Measurements from ENCODE around the gene CDH20. TPM values are rescaled to one million over a fixed set of nuclear protein-coding genes. Genes with fewer than 3 reads are reported as not detected.
A peak's percentile ranks its signal among the peaks of the same experiment; 100 is the strongest.

Gene CDH20
- total RNA-seq, 1 experiment from 2014 or later: not detected

GRCh38 chr18:61471541-61471940 lies 138.3 kb downstream of the CDH20 start:
- Histone ChIP-seq H3K4me3 (no peak overlapping the region), H3K4me1 (replicated peaks) (no peaks in the 10 kb centered on the region), H3K36me3 (no peaks in the 10 kb centered on the region), H3K27ac (no peak overlapping the region), H3K9me3 (replicated peaks) (no peaks in the 10 kb centered on the region), H3K27me3 (replicated peaks) (peaks cover 18% of the 10 kb centered on the region)
- DNase-seq (ENCODE audit: low read depth in 1 of 2, low spot score in 2 of 2): no peak

DNA sequence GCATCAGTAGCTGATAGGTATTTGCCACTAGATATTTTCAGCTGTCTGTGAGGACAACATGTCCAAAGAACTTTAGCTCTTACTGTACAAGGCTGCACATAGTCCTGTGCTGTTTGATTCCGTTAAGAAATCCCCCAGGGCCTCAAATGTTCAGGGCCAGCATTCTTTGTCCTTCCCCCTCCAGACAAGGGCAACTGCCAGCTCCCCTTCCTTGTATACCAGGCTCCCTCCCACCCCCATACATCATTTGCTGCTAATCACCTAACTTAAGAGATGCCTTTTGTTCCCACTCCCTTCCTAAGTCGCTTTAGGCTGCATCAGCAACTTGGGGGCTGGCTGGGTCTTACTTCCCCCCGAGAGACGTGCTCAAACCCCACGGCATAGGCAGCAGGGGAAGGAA lies 138.7 kb downstream of the CDH20 start:
- no peak overlapping the region for H3K27ac ChIP-seq
- H3K27me3 ChIP-seq (replicated peaks): peaks cover 18% of the 10 kb centered on the region
- H3K4me3 ChIP-seq: no peak overlapping the region
- no peaks in the 10 kb centered on the region for H3K36me3 ChIP-seq
- no peak for DNase-seq (ENCODE audit: low read depth in 1 of 2, low spot score in 2 of 2)
- no peaks in the 10 kb centered on the region for H3K4me1 ChIP-seq (replicated peaks)
- no peaks in the 10 kb centered on the region for H3K9me3 ChIP-seq (replicated peaks)

GRCh38 chr18:61474341-61474740 lies 141.1 kb downstream of the CDH20 start:
- Histone ChIP-seq H3K4me1 (replicated peaks) (no peaks in the 10 kb centered on the region), H3K36me3 (no peaks in the 10 kb centered on the region), H3K4me3 (no peak overlapping the region), H3K9me3 (replicated peaks) (no peaks in the 10 kb centered on the region), H3K27me3 (replicated peaks) (peaks cover 27% of the 10 kb centered on the region), H3K27ac (no peak overlapping the region)
- no peak for DNase-seq (ENCODE audit: low read depth in 1 of 2, low spot score in 2 of 2)

DNA sequence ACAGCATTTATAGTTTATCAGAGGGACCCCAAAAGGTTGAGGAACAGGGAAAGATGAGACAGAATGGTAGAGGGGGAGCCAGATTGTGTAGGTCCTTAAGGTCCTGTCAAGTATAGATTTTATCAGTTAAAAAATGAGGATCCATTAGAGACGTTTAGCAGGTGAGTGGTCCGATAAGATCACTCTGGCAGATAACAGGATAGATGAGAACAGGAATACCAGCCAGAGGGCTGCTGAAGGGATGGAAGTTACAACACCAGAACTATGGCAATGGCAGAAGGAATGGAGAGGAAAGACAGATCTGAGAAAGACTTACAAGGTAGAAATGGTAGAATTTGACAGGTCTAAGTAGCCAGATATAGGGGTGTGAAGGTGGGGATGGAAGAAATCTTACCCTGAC lies 141.7 kb downstream of the CDH20 start:
- Histone ChIP-seq H3K9me3 (replicated peaks) (no peaks in the 10 kb centered on the region), H3K27ac (no peak overlapping the region), H3K4me3 (no peak overlapping the region), H3K27me3 (replicated peaks) (peaks cover 28% of the 10 kb centered on the region), H3K36me3 (no peaks in the 10 kb centered on the region), H3K4me1 (replicated peaks) (no peaks in the 10 kb centered on the region)
- DNase-seq (ENCODE audit: low read depth in 1 of 2, low spot score in 2 of 2): no peak

DNA sequence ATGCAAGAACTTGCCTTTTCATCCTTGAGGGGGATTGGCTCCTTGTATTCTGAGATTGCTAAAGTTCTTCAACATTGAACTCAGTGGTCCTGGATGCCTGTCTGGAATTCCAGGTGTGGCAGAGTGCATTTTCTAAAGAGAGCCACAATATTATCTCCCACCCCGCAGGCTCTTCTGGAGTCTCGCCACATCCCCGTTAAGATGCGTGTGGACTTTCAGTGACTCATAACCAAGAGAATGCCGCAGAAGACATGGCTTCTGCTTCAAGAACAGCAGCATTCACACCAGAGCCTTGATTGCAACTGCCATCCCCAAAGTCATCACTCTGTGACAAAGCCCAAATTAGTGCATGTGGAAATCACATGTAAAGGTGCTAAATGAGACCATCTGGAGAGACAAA lies 142.7 kb downstream of the CDH20 start:
- no peak for DNase-seq (ENCODE audit: low read depth in 1 of 2, low spot score in 2 of 2)
- Histone ChIP-seq H3K9me3 (replicated peaks) (no peaks in the 10 kb centered on the region), H3K27ac (no peak overlapping the region), H3K4me1 (replicated peaks) (no peaks in the 10 kb centered on the region), H3K36me3 (no peaks in the 10 kb centered on the region), H3K27me3 (replicated peaks) (peaks cover 28% of the 10 kb centered on the region), H3K4me3 (no peak overlapping the region)

- DNase-seq (ENCODE audit: low read depth in 1 of 2, low spot score in 2 of 2): no peak
- Histone ChIP-seq H3K27ac (no peak overlapping the region), H3K9me3 (replicated peaks) (no peaks in the 10 kb centered on the region), H3K27me3 (replicated peaks) (peaks cover 2% of the 10 kb centered on the region; the same call in 1 of the 2 replicates), H3K36me3 (no peaks in the 10 kb centered on the region), H3K4me3 (no peak overlapping the region), H3K4me1 (replicated peaks) (no peaks in the 10 kb centered on the region)
These were observed 156.1 kb downstream of the CDH20 start for GRCh38 chr18:61489334-61489733.

DNA sequence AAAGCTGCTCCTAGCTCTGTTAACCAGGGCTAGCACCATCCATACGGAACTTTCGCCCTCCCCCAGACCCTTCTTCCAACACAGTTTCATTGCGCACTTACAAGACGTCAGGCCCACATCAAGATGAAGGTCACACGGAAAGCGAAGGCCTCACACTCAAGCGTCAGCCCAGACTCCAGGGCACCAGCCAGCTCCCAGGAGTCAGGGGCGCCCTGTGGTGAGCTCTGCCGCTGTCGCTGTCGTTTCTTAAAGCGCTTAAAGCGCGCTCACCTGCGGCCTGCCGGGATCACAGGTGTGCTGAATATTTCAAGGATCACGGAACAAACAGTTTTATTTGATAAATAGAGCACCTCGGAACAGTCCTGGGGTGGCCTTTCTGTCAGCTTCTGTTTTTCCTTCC lies 163.1 kb downstream of the CDH20 start:
- DNase-seq (ENCODE audit: low read depth in 1 of 2, low spot score in 2 of 2): no peak
- H3K27ac ChIP-seq: no peak overlapping the region
- H3K4me3 ChIP-seq: no peak overlapping the region
- no peaks in the 10 kb centered on the region for H3K4me1 ChIP-seq (replicated peaks)
- peaks cover 4% of the 10 kb centered on the region for H3K27me3 ChIP-seq (replicated peaks)
- H3K36me3 ChIP-seq: no peaks in the 10 kb centered on the region
- no peaks in the 10 kb centered on the region for H3K9me3 ChIP-seq (replicated peaks)

GRCh38 chr18:61497422-61497821 lies 164.2 kb downstream of the CDH20 start:
- Histone ChIP-seq H3K9me3 (replicated peaks) (no peaks in the 10 kb centered on the region), H3K4me1 (replicated peaks) (no peaks in the 10 kb centered on the region), H3K4me3 (no peak overlapping the region), H3K27me3 (replicated peaks) (peaks cover 4% of the 10 kb centered on the region), H3K36me3 (no peaks in the 10 kb centered on the region), H3K27ac (no peak overlapping the region)
- no peak for DNase-seq (ENCODE audit: low read depth in 1 of 2, low spot score in 2 of 2)

DNA sequence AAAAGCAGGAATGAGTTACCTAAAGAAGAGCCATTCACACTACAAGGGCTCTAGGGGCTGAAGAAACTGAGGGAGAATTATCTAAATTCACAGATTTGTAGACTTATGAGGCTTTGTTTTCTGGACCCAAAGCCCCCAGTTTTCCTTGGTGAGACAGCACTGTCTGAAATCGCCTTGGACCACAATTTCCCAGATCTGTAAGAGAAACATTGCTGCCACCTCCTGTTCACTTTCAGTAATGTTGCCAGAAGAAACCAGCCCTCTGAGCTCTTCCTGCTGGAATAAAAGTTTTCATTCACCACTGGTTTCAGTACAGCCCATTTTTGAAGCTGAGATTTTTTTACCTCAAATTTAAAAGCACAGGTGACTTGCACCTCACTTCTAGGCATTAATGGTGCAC lies 169.2 kb downstream of the CDH20 start:
- H3K9me3 ChIP-seq (replicated peaks): no peaks in the 10 kb centered on the region
- DNase-seq (ENCODE audit: low read depth in 1 of 2, low spot score in 2 of 2): peak; percentile 42 to 53
- H3K27me3 ChIP-seq (replicated peaks): peaks cover 4% of the 10 kb centered on the region
- peaks cover 19% of the 10 kb centered on the region for H3K4me1 ChIP-seq (replicated peaks)
- H3K27ac ChIP-seq: no peak overlapping the region
- H3K36me3 ChIP-seq: no peaks in the 10 kb centered on the region
- no peak overlapping the region for H3K4me3 ChIP-seq

DNA sequence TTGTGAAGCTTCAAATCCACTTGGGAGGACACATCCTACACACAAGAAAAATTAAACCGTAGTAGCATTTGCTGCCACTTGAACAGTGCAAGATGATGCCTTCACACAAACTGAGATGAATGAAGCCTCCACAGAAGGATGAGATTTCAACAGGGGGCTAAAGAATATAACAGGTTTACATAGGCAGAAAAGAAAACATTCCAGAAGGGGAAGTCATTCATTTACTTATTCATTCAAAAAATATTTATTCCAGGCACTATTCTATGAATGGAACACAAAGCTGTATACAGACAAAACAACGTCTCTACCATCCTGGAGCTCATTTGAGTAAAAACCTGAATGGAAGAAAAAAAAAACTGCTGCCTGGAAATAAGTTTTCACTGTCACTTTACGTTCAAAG lies 170.5 kb downstream of the CDH20 start:
- Histone ChIP-seq H3K36me3 (no peaks in the 10 kb centered on the region), H3K4me1 (replicated peaks) (peaks cover 19% of the 10 kb centered on the region), H3K4me3 (no peak overlapping the region), H3K27ac (peak overlapping the region; percentile 60), H3K27me3 (replicated peaks) (peaks cover 3% of the 10 kb centered on the region), H3K9me3 (replicated peaks) (no peaks in the 10 kb centered on the region)
- peak in 1 of 2 experiments; percentile 61 for DNase-seq (ENCODE audit: low read depth in 1 of 2, low spot score in 2 of 2)

- Histone ChIP-seq H3K27me3 (replicated peaks) (0 out of 2 replicates have a peak, but pooled peaks cover 6% of the 10 kb centered on the region), H3K9me3 (replicated peaks) (no peaks in the 10 kb centered on the region), H3K36me3 (no peaks in the 10 kb centered on the region), H3K4me1 (replicated peaks) (no peaks in the 10 kb centered on the region), H3K4me3 (no peak overlapping the region), H3K27ac (no peak overlapping the region)
- no peak for DNase-seq (ENCODE audit: low read depth in 1 of 2, low spot score in 2 of 2)
These were observed 195.7 kb downstream of the CDH20 start for GRCh38 chr18:61528961-61529360.

GRCh38 chr18:61530681-61531080 lies 197.5 kb downstream of the CDH20 start:
- H3K4me1 ChIP-seq (replicated peaks): no peaks in the 10 kb centered on the region
- H3K4me3 ChIP-seq: no peak overlapping the region
- no peaks in the 10 kb centered on the region for H3K9me3 ChIP-seq (replicated peaks)

DNA sequence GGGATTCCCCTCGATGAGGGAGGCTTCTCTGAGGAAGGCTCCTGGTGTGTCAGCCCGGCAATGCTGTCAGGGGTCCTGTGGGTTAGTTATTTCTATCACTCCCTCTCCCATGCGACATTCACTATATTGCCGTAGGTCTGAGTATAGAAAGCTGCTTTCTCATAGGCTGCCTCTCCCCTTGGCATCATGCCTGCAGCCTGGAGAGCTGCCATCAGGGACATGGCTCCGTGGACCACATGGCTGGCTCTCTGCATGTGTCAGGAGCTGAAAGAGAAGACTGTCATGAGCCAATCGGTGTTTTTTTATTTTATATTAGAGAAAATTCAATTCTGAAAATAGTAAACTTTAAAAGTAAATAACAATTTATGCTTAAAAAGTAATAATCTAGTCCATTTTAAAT lies 198.0 kb downstream of the CDH20 start:
- DNase-seq (ENCODE audit: low read depth in 1 of 2, low spot score in 2 of 2): no peak
- H3K4me1 ChIP-seq (replicated peaks): no peaks in the 10 kb centered on the region
- H3K27me3 ChIP-seq (replicated peaks): 0 out of 2 replicates have a peak, but pooled peaks cover 8% of the 10 kb centered on the region
- H3K36me3 ChIP-seq: no peaks in the 10 kb centered on the region
- no peak overlapping the region for H3K27ac ChIP-seq
- H3K9me3 ChIP-seq (replicated peaks): no peaks in the 10 kb centered on the region
- H3K4me3 ChIP-seq: no peak overlapping the region

More at GRCh38 chr18:61530681-61531080, 197.5 kb downstream of the CDH20 start:
- Histone ChIP-seq H3K36me3 (no peaks in the 10 kb centered on the region), H3K27me3 (replicated peaks) (0 out of 2 replicates have a peak, but pooled peaks cover 8% of the 10 kb centered on the region), H3K27ac (no peak overlapping the region)
- DNase-seq (ENCODE audit: low read depth in 1 of 2, low spot score in 2 of 2): no peak

- no peaks in the 10 kb centered on the region for H3K36me3 ChIP-seq
- H3K9me3 ChIP-seq (replicated peaks): no peaks in the 10 kb centered on the region
- H3K27ac ChIP-seq: no peak overlapping the region
- no peaks in the 10 kb centered on the region for H3K4me1 ChIP-seq (replicated peaks)
- H3K4me3 ChIP-seq: no peak overlapping the region
- DNase-seq (ENCODE audit: low read depth in 1 of 2, low spot score in 2 of 2): no peak
- H3K27me3 ChIP-seq (replicated peaks): 0 out of 2 replicates have a peak, but pooled peaks cover 8% of the 10 kb centered on the region
These were observed 198.7 kb downstream of the CDH20 start for GRCh38 chr18:61531891-61532290.

- no peak for DNase-seq (ENCODE audit: low read depth in 1 of 2, low spot score in 2 of 2)
- Histone ChIP-seq H3K36me3 (no peaks in the 10 kb centered on the region), H3K27ac (no peak overlapping the region), H3K4me1 (replicated peaks) (no peaks in the 10 kb centered on the region), H3K9me3 (replicated peaks) (no peaks in the 10 kb centered on the region), H3K27me3 (replicated peaks) (0 out of 2 replicates have a peak, but pooled peaks cover 7% of the 10 kb centered on the region), H3K4me3 (no peak overlapping the region)
These were observed 202.2 kb downstream of the CDH20 start for GRCh38 chr18:61535401-61535800.
